ENCODE results near the gene TMEM266. TPM values are rescaled to one million over a fixed set of nuclear protein-coding genes. Genes with fewer than 3 reads are reported as not detected.

TMEM266 gene
- polyA plus RNA-seq, 1 donor from 2014 or later = 0.20 TPM

Other genes with a start within 250 kb of the TMEM266 start
- 21.4 TPM for gene UBE2Q2, start 216.5 kb upstream of the TMEM266 start, polyA plus RNA-seq
- gene FBXO22, start 156.1 kb upstream of the TMEM266 start, polyA plus RNA-seq = 15.5 TPM
- gene NRG4, start 47.6 kb upstream of the TMEM266 start, polyA plus RNA-seq = not detected

Measured in IgD-negative memory B cell (primary cell).